Ovary (tissue), 3 donors: Measurements from ENCODE around the gene PHF21B.

ENCODE experiments used
- EP300 ChIP-seq: sonication (generic); formaldehyde crosslinking; IDR thresholded peaks from one replicate; pipeline ENCODE4 v1.6.1; 2017; ENCODE audit warnings: antibody characterized with exemption
- POLR2A ChIP-seq: fragments of 450-650 bp; IDR thresholded peaks from one replicate; pipeline ENCODE4 v1.6.1; 2017; ENCODE audit warnings: antibody characterized with exemption, mild to moderate bottlenecking, moderate library complexity
- TF ChIP-seq, protein P1 (sequence below), 3 donors: fragments of 450-650 bp in 2 of 3; fragments of 200-600 bp in 1 of 3; IDR thresholded peaks; one replicate each; pipeline versions ENCODE4 v1.5.1 to v1.8.0; 2016 to 2022; ENCODE audit warnings: antibody characterized with exemption in 3 of 3, mild to moderate bottlenecking in 1 of 3
- donor health status: DM: no; HTN: no; CAD: no.

DNA sequence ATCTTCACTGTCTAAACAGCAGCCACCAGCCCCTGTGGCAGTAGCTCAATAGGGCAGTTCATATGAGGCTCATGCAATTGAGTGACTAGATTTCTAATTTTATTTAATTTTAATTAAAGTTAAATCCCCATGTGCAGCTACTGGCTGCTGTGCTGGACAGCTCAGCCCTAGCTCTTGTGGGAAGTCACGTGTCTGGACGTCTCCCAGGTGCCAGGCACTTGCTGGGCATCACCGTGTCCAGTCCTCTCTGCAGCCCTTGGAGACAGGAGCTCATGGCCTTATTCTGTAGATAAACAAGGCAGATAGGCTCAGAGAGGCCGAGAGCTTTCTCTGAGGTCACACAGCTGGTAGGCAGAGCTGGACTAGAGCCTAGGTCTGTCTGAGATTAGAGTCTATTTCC lies 162.4 kb downstream of the PHF21B start:
- TF ChIP-seq, protein P1, sequence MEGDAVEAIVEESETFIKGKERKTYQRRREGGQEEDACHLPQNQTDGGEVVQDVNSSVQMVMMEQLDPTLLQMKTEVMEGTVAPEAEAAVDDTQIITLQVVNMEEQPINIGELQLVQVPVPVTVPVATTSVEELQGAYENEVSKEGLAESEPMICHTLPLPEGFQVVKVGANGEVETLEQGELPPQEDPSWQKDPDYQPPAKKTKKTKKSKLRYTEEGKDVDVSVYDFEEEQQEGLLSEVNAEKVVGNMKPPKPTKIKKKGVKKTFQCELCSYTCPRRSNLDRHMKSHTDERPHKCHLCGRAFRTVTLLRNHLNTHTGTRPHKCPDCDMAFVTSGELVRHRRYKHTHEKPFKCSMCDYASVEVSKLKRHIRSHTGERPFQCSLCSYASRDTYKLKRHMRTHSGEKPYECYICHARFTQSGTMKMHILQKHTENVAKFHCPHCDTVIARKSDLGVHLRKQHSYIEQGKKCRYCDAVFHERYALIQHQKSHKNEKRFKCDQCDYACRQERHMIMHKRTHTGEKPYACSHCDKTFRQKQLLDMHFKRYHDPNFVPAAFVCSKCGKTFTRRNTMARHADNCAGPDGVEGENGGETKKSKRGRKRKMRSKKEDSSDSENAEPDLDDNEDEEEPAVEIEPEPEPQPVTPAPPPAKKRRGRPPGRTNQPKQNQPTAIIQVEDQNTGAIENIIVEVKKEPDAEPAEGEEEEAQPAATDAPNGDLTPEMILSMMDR (IDR thresholded peaks at IDR 0.05): no peak
- TF ChIP-seq POLR2A (no peak), EP300 (no peak)
